Activated T-cell treated with anti-CD3 and anti-CD28 coated beads for 4 hours (primary cell): ENCODE data around the gene MAPKBP1.
"Not testable (repeated sequence)": the region's sequence is repeated elsewhere in the genome, so short reads cannot be mapped to it uniquely, and the experiment has no call there.

Experiments
- DNase-seq: peaks from one replicate; pipeline ENCODE4 v3.0.0-alpha.2; 2020

The MAPKBP1 gene

DNA sequence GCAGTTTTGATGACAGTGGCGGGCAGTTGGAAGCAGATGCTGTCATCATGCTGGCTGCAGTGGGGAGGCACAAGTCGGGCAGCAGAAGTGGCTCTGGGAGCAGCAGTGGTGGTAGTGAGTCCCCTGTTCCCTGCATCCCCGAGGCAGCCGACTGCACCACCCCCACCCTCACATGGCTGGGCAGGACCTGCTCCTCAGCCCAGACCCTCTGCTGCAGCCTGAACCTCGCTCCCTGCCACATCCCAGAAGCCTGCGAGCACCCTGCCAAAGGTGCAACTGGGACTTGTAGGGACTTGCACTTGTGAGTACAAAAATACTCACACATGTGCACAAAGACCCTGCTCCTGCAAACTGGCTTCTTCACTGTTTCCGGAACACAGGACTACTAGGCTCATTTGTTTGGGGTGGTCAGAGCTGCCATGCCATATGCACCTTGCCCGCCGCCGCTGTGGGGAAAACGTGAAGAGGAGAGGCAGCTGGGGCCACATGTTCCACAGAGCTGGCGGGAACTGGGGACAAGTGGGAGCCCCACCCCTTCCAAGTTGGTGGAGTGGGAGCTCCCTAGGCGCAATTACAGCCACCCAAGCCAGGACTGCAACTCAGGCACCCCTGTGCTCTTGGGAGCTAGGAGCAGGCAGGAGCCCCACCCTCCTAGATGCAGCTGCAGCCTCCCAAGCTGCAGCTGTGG lies 55.8 kb downstream of the MAPKBP1 start:
- DNase-seq: no peak

DNA sequence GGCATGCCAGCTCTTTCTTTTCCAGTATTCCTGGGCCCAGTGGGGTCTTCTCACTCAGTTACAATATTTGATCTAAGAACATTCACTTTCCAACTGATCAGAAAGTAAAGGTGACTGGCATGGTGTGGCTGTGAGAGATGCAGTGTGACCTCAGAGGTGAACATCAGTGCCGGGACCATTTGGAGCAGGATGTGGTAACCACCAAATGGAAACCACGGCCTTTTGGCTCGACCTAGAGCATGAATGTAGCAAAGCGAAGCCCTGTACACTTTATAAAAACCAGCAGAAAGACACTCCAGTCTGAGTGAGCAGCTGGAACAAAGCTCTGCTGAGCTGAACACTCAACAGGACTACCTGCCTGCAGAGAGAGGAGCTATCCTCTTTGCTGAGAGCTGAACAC lies 57.0 kb downstream of the MAPKBP1 start:
- DNase-seq: not testable (repeated sequence)

DNA sequence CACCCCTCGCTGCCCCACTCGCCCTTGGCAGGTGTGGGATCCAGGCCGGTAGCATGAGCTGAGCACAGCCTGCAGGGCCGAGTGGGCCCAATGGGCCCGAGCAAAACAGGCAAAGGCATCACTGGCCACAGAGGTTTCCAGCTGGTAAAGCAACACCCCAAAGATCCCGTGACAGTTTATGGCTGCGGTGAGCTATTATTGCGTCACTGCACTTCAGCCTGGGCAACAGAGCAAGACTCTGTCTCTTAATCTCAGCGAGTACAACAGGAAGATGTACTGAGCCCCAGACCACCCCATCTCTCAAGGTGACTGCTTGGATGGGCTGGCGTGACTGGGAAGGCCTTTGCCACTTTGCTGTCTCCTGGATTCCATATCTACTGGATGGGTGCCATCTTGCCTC lies 57.9 kb downstream of the MAPKBP1 start:
- no peak for DNase-seq

DNA sequence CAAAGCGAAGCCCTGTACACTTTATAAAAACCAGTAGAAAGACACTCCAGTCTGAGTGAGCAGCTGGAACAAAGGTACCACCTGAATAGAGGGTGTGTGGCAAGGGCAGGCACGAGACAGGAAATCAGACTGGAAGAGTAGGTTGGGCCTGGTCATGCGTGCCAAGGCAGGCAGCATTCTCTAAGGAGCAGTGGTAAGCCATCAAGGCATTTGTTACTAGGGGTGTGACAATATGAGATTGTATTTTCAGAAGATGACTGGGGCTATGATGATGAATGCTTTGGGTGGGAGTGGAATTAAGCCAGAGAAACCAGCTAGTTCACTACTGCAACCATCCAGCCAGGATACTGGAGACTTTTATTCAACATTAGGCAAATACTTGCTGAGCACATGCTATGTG lies 58.6 kb downstream of the MAPKBP1 start:
- DNase-seq: no peak

DNA sequence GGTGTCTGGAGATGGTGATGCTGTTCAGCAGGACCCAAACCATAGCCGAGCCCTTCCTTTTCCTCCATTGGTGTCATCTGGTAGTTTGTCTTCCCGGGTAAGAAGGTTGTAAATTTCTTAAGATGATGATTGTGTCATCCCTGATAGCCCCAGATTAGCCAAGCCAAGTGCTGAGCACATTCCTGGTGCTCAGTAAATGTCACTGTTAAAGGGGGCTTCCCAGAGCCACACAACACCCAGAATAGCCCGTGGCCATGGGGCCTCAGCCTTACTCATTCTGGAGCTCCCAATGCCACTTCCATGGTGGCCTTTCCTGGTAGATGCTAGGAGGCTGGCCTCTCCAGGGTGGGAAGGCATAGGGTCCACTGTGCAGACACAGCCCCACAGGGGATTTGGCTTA lies 59.8 kb downstream of the MAPKBP1 start:
- no peak for DNase-seq

DNA sequence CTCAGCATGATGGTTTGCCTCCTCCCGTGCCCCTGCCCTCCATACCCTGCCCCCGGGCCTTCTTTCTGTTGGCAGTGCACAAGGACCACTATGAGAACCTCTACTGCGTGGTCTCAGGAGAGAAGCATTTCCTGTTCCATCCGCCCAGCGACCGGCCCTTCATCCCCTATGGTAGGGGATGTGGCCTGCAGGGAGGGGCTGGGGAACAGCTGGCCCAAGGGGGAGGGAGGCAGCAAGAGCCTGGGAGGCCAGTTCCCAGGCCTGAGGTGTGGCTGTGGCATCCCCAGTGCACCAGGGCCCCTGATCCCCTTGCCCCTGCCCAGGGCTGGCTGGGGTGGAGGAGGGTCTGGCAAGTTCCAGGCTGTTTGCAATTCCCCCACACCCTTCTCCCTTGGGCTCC lies 61.8 kb downstream of the MAPKBP1 start:
- DNase-seq: no peak

DNA sequence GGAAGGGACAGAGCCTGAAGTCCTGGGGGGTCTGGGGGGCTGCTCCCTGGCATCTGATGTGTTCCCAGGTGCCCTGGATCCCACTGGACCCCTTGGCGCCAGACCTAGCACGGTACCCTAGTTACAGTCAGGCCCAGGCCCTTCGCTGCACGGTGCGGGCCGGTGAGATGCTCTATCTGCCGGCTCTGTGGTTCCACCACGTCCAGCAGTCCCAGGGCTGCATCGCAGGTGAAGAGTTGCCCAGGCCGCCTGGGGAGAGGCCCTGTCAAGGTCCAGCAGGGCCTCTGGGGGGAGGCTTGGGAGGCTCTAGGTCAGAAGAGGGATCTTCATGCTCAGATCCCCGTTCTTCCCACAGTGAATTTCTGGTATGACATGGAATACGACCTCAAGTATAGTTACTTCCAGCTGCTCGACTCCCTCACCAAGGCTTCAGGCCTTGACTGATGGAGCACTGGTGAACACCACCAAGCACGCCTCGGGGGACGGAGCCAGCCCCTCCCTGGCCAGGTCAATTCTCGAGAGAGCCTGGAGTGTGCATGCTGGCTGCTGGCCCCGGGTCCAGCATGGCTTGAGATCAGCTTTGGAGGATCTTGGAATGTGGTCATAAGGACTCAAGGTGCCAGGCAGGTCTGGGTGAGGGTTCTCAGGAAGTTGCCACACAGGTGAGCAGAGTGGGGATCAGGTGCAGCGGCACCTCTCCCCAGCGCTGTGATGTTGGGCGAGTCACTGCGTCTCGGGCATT lies 62.6 kb downstream of the MAPKBP1 start:
- DNase-seq: no peak

DNA sequence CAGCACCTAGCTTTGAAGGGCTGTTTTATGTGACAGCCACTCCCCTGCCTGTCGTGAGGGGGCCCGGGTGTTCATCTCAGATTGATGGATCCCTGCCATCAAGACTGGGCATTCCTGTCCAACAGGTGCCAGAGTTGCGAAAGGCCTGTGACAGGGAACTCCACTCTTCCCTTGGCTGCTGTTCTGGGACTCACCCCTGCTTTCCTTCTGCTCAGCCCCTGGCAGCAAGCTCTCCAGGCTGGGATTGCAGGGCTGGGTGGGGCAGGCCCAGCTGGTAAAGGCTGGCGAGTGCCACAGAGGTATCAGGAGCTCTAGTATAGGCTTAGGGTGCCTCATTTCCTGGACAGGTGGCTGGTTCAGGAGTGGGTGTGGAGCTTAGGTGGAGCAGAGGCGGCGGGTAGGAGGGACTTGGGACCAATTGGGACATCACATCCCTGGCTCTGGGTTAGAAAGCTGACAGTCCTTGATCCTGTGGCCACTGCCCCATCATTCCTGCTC lies 64.2 kb downstream of the MAPKBP1 start, which contains the start of gene PLA2G4B:
PLA2G4B (plus strand) TSS at position 448 of the 498 bp plus-strand sequence. CDS start 67 bp downstream, outside the sequence.
- DNase-seq: no peak

DNA sequence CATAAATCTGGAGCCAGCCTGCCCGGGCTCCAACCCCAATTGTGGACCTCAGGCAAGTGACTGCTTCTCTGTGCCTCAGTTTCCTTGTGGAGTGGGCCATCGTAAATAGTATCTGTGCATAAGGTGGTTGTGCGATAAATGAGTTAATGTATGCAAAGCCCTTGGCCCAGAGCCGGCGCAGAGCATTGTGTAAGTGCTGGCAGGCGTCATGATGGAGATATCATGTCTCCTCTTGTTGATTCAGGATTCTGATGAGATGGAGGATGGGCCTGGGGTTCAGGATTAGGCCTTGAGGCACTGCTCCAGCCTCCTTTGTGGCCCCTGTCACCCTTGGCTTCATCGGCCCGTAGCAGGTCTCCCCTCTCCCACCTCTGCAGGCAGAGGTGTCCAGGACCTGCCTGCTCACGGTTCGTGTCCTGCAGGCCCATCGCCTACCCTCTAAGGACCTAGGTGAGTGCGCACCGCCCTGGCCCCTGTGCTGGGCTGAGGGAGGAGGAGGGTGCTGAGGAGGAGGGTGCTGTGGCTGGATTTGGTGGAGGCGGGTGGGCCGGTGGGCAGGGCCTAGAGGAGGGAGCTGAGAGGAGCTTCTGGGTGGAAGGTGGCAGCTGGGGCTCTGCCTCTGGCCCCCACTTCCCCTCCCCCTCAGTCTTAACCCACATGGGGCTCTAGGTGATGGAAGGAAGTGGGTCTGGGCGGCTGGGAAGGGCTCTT lies 65.7 kb downstream of the MAPKBP1 start:
- no peak for DNase-seq

DNA sequence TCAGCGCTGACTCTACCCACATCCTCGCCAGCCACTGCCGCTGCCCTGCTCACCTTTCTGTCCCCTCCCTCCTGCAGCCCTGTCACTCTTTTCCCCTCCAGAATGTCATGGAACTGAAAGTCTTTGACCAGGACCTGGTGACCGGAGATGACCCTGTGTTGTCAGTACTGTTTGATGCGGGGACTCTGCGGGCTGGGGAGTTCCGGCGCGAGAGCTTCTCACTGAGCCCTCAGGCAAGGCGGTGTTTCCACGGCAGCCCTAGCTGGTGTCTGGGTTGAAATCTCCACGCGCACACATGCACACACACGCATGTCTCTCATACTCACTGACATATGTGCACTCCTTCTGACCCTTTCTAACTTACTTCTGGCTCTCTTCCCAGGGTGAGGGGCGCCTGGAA lies 66.4 kb downstream of the MAPKBP1 start:
- no peak for DNase-seq

DNA sequence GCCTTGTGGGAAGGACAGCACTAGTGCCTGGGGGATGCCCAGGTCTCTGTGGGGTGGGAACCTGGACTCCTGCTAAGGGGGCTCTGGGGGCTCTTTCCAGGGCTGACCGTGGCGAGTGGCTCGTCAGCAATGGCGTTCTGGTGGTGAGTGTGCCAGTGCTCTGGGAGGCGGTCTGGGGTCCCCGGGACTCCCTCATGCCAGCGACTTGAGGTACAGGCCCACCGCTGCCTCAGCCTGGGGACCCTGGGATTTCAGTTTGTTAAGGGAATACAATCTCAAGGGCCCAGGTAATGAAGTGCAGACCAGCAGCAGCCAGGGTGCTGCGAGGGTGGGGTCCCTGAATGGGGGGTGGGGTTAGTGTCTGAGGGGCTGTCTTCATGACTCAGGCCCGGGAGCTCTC lies 66.8 kb downstream of the MAPKBP1 start:
- DNase-seq: no peak

DNA sequence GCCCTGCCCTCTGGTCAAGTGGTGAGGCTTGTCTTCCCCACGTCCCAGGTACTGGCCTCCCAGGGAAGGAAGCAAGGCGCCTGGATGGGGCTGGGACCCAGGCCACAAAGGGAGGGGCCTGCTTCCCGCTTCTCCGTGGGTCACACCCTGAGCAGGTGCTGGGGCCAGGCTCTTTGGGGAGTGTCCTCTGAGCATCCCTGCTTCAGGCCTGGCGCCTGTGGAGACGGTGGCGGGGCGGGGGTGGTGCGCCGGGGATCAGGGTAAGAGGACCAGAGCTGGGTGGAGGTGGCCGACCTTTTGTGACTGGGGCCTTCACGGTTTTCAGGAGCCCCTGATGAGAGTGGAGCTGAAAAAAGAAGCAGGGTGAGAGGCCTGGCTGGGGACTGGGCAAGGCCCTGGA lies 67.9 kb downstream of the MAPKBP1 start:
- no peak for DNase-seq

DNA sequence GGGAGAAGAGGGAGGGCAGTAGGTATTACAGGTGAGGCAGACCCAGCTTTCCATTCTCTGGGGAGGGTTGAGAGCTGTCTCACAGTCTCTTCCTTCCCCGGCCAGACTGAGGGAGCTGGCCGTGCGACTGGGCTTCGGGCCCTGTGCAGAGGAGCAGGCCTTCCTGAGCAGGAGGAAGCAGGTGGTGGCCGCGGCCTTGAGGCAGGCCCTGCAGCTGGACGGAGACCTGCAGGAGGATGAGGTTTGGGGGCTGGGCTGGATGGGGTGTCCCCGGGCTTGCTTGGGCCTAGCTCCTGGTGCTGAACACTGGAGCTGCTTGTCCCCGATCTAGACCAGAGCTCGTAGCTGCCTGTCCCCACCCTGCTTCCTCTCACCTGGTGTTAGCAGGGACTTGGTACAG lies 69.3 kb downstream of the MAPKBP1 start:
- no peak for DNase-seq

DNA sequence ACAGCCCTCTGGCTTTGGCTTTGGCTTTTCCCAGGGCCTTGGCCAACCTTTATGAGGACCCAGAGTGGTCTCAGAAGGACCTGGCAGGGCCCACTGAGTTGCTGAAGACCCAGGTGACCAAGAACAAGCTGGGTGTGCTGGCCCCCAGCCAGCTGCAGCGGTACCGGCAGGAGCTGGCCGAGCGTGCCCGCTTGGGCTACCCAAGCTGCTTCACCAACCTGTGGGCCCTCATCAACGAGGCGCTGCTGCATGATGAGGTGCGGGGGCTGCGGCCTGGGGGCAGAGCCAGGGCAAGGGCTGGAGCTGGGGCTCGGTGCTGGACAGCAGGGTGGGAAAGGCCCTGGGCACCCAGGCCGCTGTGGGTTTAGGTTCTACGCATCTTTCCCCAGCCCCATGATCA lies 70.5 kb downstream of the MAPKBP1 start:
- no peak for DNase-seq

DNA sequence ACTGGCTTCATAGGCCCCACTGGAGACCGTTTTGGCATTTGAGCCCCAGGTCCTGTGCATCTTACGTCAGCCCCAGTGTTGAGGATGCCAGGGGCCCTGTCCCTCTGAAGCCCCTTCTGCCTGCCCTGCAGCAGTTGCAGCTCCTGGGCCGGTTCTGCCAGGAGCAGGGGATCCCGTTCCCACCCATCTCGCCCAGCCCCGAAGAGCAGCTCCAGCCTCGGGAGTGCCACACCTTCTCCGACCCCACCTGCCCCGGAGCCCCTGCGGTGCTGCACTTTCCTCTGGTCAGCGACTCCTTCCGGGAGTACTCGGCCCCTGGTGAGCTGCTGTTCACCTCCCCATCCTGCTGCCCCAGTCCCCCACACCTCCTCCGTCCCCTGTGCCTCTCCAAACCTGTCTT lies 72.9 kb downstream of the MAPKBP1 start:
- no peak for DNase-seq

DNA sequence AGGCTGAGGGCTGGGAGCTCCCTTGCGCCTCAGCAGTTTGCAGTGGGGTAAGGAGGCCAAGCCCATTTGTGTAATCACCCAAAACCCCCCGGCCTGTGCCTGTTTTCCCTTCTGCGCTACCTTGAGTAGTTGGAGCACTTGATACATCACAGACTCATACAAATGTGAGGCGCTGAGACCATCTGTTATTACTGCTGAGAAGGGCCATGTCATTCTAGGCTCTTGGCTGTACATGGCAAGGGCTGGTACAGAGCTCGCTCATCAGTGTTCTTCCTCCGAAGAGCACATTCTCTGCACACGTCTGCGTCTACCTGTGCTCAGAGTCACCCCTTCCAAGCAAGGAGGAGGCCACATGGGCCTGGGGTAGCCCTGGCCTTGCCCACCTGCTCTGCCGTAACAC lies 73.7 kb downstream of the MAPKBP1 start:
- DNase-seq: no peak

DNA sequence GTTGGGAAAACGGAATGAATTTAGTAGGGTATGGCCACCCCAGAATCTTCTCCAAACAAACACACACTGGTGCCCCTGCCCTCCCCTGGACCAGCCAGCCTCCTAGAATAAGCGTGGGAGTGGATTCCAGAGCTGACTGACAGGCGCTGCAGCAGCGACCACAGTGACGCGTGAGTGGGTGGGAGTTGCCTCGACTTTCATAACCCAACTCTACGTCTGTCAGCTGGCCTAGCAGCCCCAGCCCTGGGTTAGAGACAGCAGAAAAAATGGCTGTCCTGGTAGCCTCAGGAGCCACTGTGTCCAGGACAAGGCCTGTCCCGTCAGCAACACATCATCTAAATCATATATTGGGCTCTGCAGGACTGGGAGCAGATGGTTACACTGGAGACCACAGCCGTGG lies 74.3 kb downstream of the MAPKBP1 start:
- no peak for DNase-seq

DNA sequence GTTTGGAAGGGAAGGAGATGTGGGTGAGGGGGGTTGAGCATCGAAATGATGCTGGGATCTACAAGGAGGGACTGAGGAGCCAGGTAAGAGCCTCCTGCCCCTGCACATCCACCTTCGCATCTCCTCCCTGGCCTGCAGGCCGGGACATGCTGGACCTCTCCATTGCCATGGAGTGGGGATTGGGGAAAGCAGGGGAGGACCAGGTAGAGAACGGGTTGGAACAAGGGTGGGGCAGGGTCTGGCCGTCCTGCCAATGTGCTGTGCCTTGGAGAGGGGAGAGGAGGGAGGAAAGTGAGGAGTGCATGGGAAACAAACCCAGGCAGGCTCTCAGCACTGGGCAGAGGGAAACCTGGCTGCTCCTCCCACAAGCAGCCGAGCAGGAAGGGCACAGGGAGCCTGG lies 74.9 kb downstream of the MAPKBP1 start:
- DNase-seq: no peak

DNA sequence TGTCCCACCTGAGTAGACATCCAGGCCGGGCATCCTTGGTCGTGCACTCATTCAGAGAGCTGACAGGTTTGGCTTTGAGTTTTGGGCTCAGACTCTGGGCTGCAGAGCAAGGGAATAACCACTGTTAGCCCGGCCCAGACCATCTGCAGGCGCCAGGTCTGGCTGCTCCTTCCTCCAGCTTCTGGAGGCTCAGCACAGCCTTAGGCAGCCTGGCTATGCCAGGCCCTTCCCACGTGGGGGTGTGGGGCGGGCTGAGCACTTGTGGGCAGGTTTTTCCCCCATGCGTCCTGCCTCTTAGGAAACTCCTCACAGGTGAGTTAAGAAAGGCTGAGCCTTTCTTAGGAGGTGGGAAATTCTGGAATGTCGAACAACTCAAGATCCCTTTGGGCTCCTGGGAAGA lies 75.6 kb downstream of the MAPKBP1 start:
- DNase-seq: no peak

DNA sequence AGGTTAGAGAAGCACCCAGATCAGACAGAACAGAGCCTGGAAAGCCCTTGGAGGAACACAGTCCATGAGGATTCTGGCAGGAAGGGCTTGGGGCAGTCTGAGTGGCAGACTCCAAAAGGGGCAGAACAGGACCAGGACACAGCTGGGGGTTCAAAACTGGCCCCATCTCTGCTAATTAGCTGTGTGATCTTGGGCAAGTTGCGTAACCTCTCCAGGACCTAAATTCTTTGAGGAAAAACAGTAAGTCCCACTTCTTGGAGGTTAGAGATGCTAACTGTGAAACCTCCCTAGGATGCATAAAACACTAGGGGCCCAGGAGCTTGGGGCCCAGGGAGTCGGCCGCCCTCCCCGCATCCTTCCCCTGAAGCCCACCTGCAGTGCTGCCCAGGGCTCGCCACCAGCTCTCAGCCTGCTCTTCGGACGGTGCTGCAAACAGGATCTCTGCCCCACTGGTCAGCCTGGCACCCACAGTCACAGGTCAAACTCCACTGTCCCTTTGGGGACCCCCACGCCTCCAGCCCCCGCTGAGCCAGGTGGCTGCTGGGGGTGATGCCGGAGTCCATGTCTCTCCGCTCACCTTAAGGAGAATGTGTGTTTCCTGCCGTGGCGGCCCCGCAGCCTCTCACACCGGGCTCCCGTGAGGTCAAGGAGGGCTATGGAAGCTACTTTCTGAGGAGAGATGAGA lies 76.3 kb downstream of the MAPKBP1 start:
- DNase-seq: no peak

DNA sequence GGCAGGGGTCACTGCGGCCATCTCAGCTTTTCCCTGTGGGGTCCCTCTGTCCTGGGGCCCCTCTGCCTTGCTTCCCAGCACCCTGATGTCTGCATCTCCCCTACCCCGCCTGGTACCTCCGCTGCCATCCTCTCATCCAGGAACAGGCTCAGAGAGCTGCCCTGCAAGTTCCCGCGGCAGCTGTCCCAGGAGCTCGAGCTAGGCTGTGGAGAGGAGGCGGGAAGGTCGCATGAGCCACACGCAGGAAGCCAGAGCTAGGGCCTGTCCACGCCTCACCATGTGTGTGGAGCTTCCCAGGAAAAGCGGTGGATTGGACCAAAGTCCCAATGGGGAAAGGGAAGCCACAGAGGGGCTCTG lies 76.9 kb downstream of the MAPKBP1 start:
- DNase-seq: no peak

DNA sequence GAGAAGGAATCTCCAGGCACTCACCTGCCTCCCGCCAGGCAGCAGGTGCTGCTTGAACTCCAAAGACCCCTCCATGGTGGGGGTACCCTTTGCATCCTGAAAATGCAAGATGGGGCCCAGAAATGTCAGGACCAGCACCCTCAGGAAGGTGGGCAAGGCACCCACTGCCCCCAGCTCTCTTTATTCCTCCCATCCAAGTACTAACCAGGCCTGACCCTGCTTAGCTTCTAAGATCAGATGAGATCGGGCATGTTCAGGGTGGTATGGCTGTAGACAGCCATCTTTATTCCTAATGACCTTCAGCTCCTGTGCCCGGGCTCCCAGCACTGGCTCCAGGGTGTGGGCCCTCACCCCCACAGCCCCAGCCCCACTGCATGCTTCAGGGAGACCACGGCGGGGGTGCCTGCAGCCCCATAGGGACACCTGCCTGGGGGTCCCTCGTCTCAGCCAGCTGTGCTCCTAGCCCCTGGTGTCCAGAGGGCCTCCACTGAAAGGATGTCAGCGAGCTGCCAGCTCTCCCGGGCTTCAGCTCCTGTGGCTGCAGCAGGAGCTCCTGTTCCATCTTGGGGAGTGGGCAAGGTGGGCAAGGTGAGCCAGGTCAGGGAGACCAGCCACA lies 77.6 kb downstream of the MAPKBP1 start:
- no peak for DNase-seq
